SK-N-SH (cell line): ENCODE data around the gene C9orf50. TPM values are rescaled to one million over a fixed set of nuclear protein-coding genes. Genes with fewer than 3 reads are reported as not detected.

ENCODE experiments used
- CTCF ChIA-PET: fragments of 300-600, 350-600 bp; formaldehyde crosslinking; extraction: SDS; loops from one replicate; lab custom pipeline; 2021; lab: Yijun Ruan, JAX
- POLR2A ChIA-PET: fragments of 350-600 bp; sonication (Branson Sonifier 250); formaldehyde crosslinking; extraction: SDS; loops from one replicate; lab custom pipeline; 2020; ENCODE audit warnings: antibody characterized with exemption, inconsistent platforms; lab: Yijun Ruan, JAX
- DNase-seq: peaks from one replicate; pipeline ENCODE4 v3.0.0; 2012
- H2AFZ ChIP-seq: fragments of 200-600 bp; sonication (generic); 2 replicates; pipeline ENCODE4 v1.8.1; 2016; ENCODE audit warnings: antibody characterized with exemption, mild to moderate bottlenecking, low read depth
- H3F3A ChIP-seq: fragments of 200-600 bp; sonication (generic); replicated peaks from 2 replicates; pipeline ENCODE3; 2016; ENCODE audit warnings: antibody characterized with exemption, mild to moderate bottlenecking; ENCODE audit not compliant: insufficient read depth
- H3K27ac ChIP-seq, 2 experiments: fragments of 200-500 bp in 1 of 2; fragments of 200-600 bp in 1 of 2; sonication (Bioruptor generic) in 1 of 2; sonication (generic), shearing (Covaris generic) in 1 of 2; 2 replicates each; pipeline versions ENCODE4 v1.5.1 to v1.6.1; 2014 to 2016; ENCODE audit warnings: low read depth in 2 of 2, inconsistent platforms in 1 of 2, low read length in 1 of 2, mild to moderate bottlenecking in 1 of 2, mixed read lengths in 1 of 2
- H3K27me3 ChIP-seq: fragments of 200-600 bp; sonication (generic), shearing (Covaris generic); 2 replicates; pipeline ENCODE4 v1.6.1; 2016; ENCODE audit warnings: mixed run types; ENCODE audit not compliant: insufficient read depth
- H3K36me3 ChIP-seq, 2 experiments: fragments of 200-500 bp in 1 of 2; fragments of 200-600 bp in 1 of 2; sonication (Bioruptor generic) in 1 of 2; sonication (generic) in 1 of 2; replicated peaks in 1 of 2; 2 replicates each; pipeline versions ENCODE3 to v1.5.1; 2014 to 2016; ENCODE audit warnings: low read length in 1 of 2, mild to moderate bottlenecking in 1 of 2; ENCODE audit not compliant: insufficient read depth in 2 of 2, control insufficient read depth in 1 of 2
- H3K4me1 ChIP-seq, 2 experiments: fragments of 200-500 bp in 1 of 2; fragments of 200-600 bp in 1 of 2; sonication (Bioruptor generic) in 1 of 2; sonication (generic), shearing (Covaris generic) in 1 of 2; 2 replicates each; pipeline versions ENCODE4 v1.5.1 to v1.6.1; 2014 to 2016; ENCODE audit warnings: low read depth in 1 of 2, low read length in 1 of 2, mixed run types in 1 of 2; ENCODE audit not compliant: insufficient read depth in 2 of 2, control insufficient read depth in 1 of 2
- H3K4me2 ChIP-seq: fragments of 200-600 bp; sonication (generic), shearing (Covaris generic); 2 replicates; pipeline ENCODE4 v1.6.1; 2017; ENCODE audit warnings: mixed run types
- H3K4me3 ChIP-seq, 2 experiments: fragments of 200-500 bp in 1 of 2; fragments of 200-600 bp in 1 of 2; sonication (Bioruptor generic) in 1 of 2; sonication (generic), shearing (Covaris generic) in 1 of 2; 2 replicates each; pipeline versions ENCODE4 v1.5.1 to v1.8.1; 2014 to 2016; ENCODE audit warnings: low read depth in 2 of 2, inconsistent platforms in 1 of 2, low read length in 1 of 2, mild to moderate bottlenecking in 1 of 2, mixed read lengths in 1 of 2, moderate library complexity in 1 of 2
- H3K79me2 ChIP-seq: fragments of 200-600 bp; sonication (generic); 2 replicates; pipeline ENCODE4 v1.8.1; 2017; ENCODE audit warnings: mild to moderate bottlenecking; ENCODE audit not compliant: insufficient read depth
- H3K9ac ChIP-seq: fragments of 200-600 bp; sonication (generic); 2 replicates; pipeline ENCODE4 v1.6.1; 2017; ENCODE audit warnings: mixed run types
- H3K9me2 ChIP-seq: fragments of 200-600 bp; sonication (generic); 2 replicates; pipeline ENCODE4 v1.6.1; 2017; ENCODE audit warnings: mixed run types
- H3K9me3 ChIP-seq: fragments of 200-600 bp; sonication (generic); 2 replicates; pipeline ENCODE4 v1.6.1; 2017; ENCODE audit warnings: mixed run types, mild to moderate bottlenecking, moderate library complexity
- H4K20me1 ChIP-seq: fragments of 200-600 bp; sonication (generic); 2 replicates; pipeline ENCODE4 v1.6.1; 2017; ENCODE audit warnings: mild to moderate bottlenecking, mixed run types; ENCODE audit not compliant: insufficient read depth
- CTCF ChIP-seq: fragments of 200-600 bp; sonication (generic); IDR thresholded peaks from 2 replicates; pipeline ENCODE4 v1.6.1; 2017; ENCODE audit warnings: antibody characterized with exemption, mild to moderate bottlenecking, moderate library complexity
- ELF1 ChIP-seq: IDR thresholded peaks from 2 replicates; pipeline ENCODE4 v1.4.0; 2012
- EP300 ChIP-seq, 2 experiments: IDR thresholded peaks; 2 replicates each; pipeline versions ENCODE4 v1.4.0 to v1.6.1; 2012; ENCODE audit warnings: borderline replicate concordance in 1 of 2, low read depth in 1 of 2, low read length in 1 of 2
- FOSL2 ChIP-seq: IDR thresholded peaks from 2 replicates; pipeline ENCODE4 v1.4.0; 2012; ENCODE audit warnings: low read depth, mild to moderate bottlenecking, moderate library complexity, borderline replicate concordance
- FOXJ3 ChIP-seq: sonication (generic); formaldehyde crosslinking; IDR thresholded peaks from 2 replicates; pipeline ENCODE4 v1.5.1; 2020; ENCODE audit warnings: mild to moderate bottlenecking, missing genetic modification reagents
- FOXM1 ChIP-seq: IDR thresholded peaks from 2 replicates; pipeline ENCODE4 v1.4.0; 2012; ENCODE audit warnings: low read depth, mild to moderate bottlenecking
- GATA2 ChIP-seq: sonication (generic); formaldehyde crosslinking; IDR thresholded peaks from 2 replicates; pipeline ENCODE4 v1.5.0; 2020; ENCODE audit warnings: mild to moderate bottlenecking, missing genetic modification reagents
- JUND ChIP-seq: IDR thresholded peaks from 2 replicates; pipeline ENCODE4 v1.4.0; 2012
- MAX ChIP-seq: IDR thresholded peaks from 2 replicates; pipeline ENCODE4 v1.4.0; 2012; ENCODE audit warnings: low read depth
- MEF2A ChIP-seq: IDR thresholded peaks from 2 replicates; pipeline ENCODE4 v1.4.0; 2012; ENCODE audit warnings: low read depth, borderline replicate concordance
- NFIC ChIP-seq: IDR thresholded peaks from 2 replicates; pipeline ENCODE4 v1.4.0; 2012; ENCODE audit warnings: borderline replicate concordance
- POLR2AphosphoS5 ChIP-seq: IDR thresholded peaks from 2 replicates; pipeline ENCODE4 v1.6.1; 2012; ENCODE audit warnings: low read depth, low read length
- RAD21 ChIP-seq: IDR thresholded peaks from 2 replicates; pipeline ENCODE4 v1.6.1; 2012; ENCODE audit warnings: mild to moderate bottlenecking, low read length
- RCOR1 ChIP-seq: fragments of 150-350 bp; IDR thresholded peaks from 2 replicates; pipeline ENCODE4 v1.6.1; 2017; ENCODE audit warnings: antibody characterized with exemption, low read length
- RFX5 ChIP-seq: IDR thresholded peaks from 2 replicates; pipeline ENCODE4 v1.6.1; 2012; ENCODE audit warnings: mild to moderate bottlenecking, improper control_type of control experiment, low read length
- RXRA ChIP-seq: IDR thresholded peaks from 2 replicates; pipeline ENCODE4 v1.4.0; 2012; ENCODE audit warnings: low read depth, mild to moderate bottlenecking, borderline replicate concordance
- SIN3A ChIP-seq: IDR thresholded peaks from 2 replicates; pipeline ENCODE4 v1.6.1; 2012; ENCODE audit warnings: low read depth, mild to moderate bottlenecking, low read length, moderate library complexity, borderline replicate concordance
- SMC3 ChIP-seq: IDR thresholded peaks from 2 replicates; pipeline ENCODE4 v1.6.1; 2012; ENCODE audit warnings: low read depth, low read length, improper control_type of control experiment
- YY1 ChIP-seq: IDR thresholded peaks from 2 replicates; pipeline ENCODE4 v1.4.0; 2012; ENCODE audit warnings: low read depth, mild to moderate bottlenecking
- ZBTB33 ChIP-seq: IDR thresholded peaks from 2 replicates; pipeline ENCODE4 v1.4.0; 2012; ENCODE audit warnings: low read depth, borderline replicate concordance
- WGBS: methylation state at CpG from one replicate; pipeline ENCODE4 v1.1.6; 2017; ENCODE audit warnings: low lambda C conversion rate; 5-methylcytosine and 5-hydroxymethylcytosine counted together
- polyA plus RNA-seq, 3 experiments: library from polyadenylated mRNA; depleted of rRNA; stranded (reverse); fragments of >200 nt; gene quantifications; 2 replicates each; pipeline ENCODE4 v1.2.3, GENCODE V29; 2012

The C9orf50 gene
- polyA plus RNA-seq, 1 of the 3 experiments (the other 2 are of a cell fraction) = 0.30 TPM

GRCh38 chr9:129647635-129648034 is 26.7 kb upstream of the C9orf50 start:
- CTCF ChIA-PET = interaction anchor here (0.8 kb wide), 1 partner anchor 78 kb away, joined by 3 read pairs; no protein-coding TSS in a partner anchor
- no peak overlapping the region for H3K4me2 ChIP-seq

GRCh38 chr9:129646654-129647053 is 25.8 kb upstream of the C9orf50 start:
- CTCF ChIA-PET = interaction anchor here (1.1 to 1.8 kb wide), 4 partner anchors 55 to 508 kb away, joined by 3 to 7 read pairs (median 4); no protein-coding TSS in a partner anchor

More at GRCh38 chr9:129647635-129648034, 26.7 kb upstream of the C9orf50 start:
- Histone ChIP-seq H3K9ac (no peak overlapping the region), H3K27me3 (no peaks in the 10 kb centered on the region), H3K4me1 (peaks cover 0 to 33% of the 10 kb centered on the region in 2 experiments; a peak in 2 of 4 replicates), H4K20me1 (no peaks in the 10 kb centered on the region), H3K9me2 (no peaks in the 10 kb centered on the region), H3F3A (peaks cover 3% of the 10 kb centered on the region), H2AFZ (no peak overlapping the region), H3K36me3 (no peaks in the 10 kb centered on the region), H3K4me3 (no peak overlapping the region), H3K79me2 (no peaks in the 10 kb centered on the region), H3K9me3 (no peaks in the 10 kb centered on the region), H3K27ac (no peak overlapping the region; a peak in 1 of 4 replicates)
- TF ChIP-seq NFIC = no peak
- no peak for TF ChIP-seq ZBTB33
- TF ChIP-seq MEF2A = no peak
- no peak for TF ChIP-seq JUND
- no peak for TF ChIP-seq POLR2AphosphoS5
- TF ChIP-seq RCOR1 = no peak
- no peak for TF ChIP-seq FOXJ3 (CRISPR knock-in tag)
- no peak for TF ChIP-seq SMC3
- TF ChIP-seq RFX5 = no peak
- TF ChIP-seq ELF1 = no peak
- POLR2A ChIA-PET = no interaction called here
- WGBS = 86% methylated on average over 10 of the region's 10 CpGs
- DNase-seq = no peak

More at GRCh38 chr9:129646654-129647053, 25.8 kb upstream of the C9orf50 start:
- Histone ChIP-seq H3K4me2 (no peak overlapping the region), H3K4me3 (no peak overlapping the region), H3K27me3 (no peaks in the 10 kb centered on the region), H3K36me3 (no peaks in the 10 kb centered on the region), H3K4me1 (peaks cover 0 to 33% of the 10 kb centered on the region in 2 experiments; a peak in 2 of 4 replicates), H4K20me1 (no peaks in the 10 kb centered on the region), H3K9me3 (no peaks in the 10 kb centered on the region), H3K27ac (no peak overlapping the region), H3K9me2 (no peaks in the 10 kb centered on the region), H3F3A (peaks cover 3% of the 10 kb centered on the region), H2AFZ (no peak overlapping the region), H3K79me2 (peaks cover 3% of the 10 kb centered on the region), H3K9ac (no peak overlapping the region)
- TF ChIP-seq ZBTB33 (no peak), FOXM1 (no peak), RFX5 (no peak), RAD21 (no peak), GATA2 (CRISPR knock-in tag) (no peak), SIN3A (no peak), MEF2A (no peak), YY1 (no peak), CTCF (no peak), MAX (no peak), EP300 (IDR thresholded peaks at IDR 0.05; ENCODE audit: borderline replicate concordance in 1 of 2, low read depth in 1 of 2, low read length in 1 of 2) (no peak), RXRA (no peak), NFIC (no peak), RCOR1 (no peak), FOSL2 (no peak)
- POLR2A ChIA-PET = no interaction called here
- WGBS = 86% methylated on average over 7 of the region's 7 CpGs
- no peak for DNase-seq
